ENCODE data around the gene SMURF2. TPM values are rescaled to one million over a fixed set of nuclear protein-coding genes. Genes with fewer than 3 reads are reported as not detected.

SMURF2 gene
- total RNA-seq, 1 donor from 2014 or later: 24.6 TPM

DNA sequence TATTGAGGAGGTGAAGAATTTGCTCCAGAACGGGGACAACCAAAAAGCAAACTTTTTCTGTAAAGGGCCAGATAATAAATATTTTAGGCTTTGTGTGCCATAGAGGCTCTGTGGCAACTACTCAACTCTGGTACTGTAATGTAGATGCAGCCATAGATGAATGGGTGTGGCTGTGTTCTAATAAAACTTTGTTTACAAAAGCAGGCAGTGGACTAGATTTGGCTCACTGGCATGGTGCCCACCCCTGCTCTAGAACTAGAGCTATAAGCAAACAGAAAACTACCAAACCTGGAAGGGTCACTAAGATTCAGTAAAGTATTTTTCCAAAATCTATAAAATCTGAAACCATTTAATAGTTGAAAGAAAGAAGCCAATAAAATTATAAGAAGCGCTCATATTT lies 24.6 kb upstream of the SMURF2 start:
- Mint-ChIP-seq H3K27ac (no peak overlapping the region), H3K36me3 (no peaks in the 10 kb centered on the region), H3K4me3 (no peak overlapping the region), H3K27me3 (ENCODE audit: insufficient read depth, low read depth) (no peaks in the 10 kb centered on the region), H3K4me1 (peaks cover 5% of the 10 kb centered on the region), H3K9me3 (no peaks in the 10 kb centered on the region)
- Histone ChIP-seq H3K4me1 (no peaks in the 10 kb centered on the region), H3K27ac (no peak overlapping the region), H3K9ac (no peak overlapping the region), H3K9me3 (ENCODE audit: low read depth) (no peaks in the 10 kb centered on the region), H3F3A (ENCODE audit: low read depth) (no peaks in the 10 kb centered on the region), H3K4me2 (no peak overlapping the region), H3K27me3 (no peaks in the 10 kb centered on the region), H2AFZ (replicated peaks) (no peak overlapping the region), H3K4me3 (no peak overlapping the region), H4K20me1 (ENCODE audit: low read depth) (no peaks in the 10 kb centered on the region), H3K36me3 (no peaks in the 10 kb centered on the region), H3K79me2 (ENCODE audit: low read depth) (no peaks in the 10 kb centered on the region)
- DNase-seq (ENCODE audit: low spot score): no peak
- TF ChIP-seq, protein P1, sequence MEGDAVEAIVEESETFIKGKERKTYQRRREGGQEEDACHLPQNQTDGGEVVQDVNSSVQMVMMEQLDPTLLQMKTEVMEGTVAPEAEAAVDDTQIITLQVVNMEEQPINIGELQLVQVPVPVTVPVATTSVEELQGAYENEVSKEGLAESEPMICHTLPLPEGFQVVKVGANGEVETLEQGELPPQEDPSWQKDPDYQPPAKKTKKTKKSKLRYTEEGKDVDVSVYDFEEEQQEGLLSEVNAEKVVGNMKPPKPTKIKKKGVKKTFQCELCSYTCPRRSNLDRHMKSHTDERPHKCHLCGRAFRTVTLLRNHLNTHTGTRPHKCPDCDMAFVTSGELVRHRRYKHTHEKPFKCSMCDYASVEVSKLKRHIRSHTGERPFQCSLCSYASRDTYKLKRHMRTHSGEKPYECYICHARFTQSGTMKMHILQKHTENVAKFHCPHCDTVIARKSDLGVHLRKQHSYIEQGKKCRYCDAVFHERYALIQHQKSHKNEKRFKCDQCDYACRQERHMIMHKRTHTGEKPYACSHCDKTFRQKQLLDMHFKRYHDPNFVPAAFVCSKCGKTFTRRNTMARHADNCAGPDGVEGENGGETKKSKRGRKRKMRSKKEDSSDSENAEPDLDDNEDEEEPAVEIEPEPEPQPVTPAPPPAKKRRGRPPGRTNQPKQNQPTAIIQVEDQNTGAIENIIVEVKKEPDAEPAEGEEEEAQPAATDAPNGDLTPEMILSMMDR (IDR thresholded peaks at IDR 0.05): no peak
- no peak for TF ChIP-seq EZH2phosphoT487 (IDR thresholded peaks at IDR 0.05)
- TF ChIP-seq EZH2 (IDR thresholded peaks at IDR 0.05): no peak

DNA sequence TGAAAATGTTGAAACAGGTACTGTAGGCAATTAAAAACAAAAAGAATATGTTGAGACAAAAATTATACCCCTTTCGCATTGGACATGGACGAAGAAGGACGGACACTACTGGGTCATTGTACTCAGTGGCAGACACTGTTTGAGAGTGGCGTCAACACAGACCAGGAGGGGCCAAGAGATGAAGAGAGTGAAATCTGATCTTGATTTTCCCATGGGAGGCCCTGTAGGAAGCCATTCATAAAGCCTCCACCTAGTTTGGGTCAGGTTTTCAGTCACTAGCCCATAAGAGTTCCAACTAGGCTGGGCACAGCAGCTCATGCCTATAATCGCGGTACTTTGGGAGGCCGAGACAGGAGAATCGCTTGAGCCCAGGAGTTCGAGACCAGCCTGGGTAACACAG lies 23.6 kb upstream of the SMURF2 start:
- H3K27ac ChIP-seq: no peak overlapping the region
- H3K79me2 ChIP-seq (ENCODE audit: low read depth): no peaks in the 10 kb centered on the region
- Mint-ChIP-seq H3K27ac (no peak overlapping the region), H3K27me3 (ENCODE audit: insufficient read depth, low read depth) (no peaks in the 10 kb centered on the region), H3K4me3 (no peak overlapping the region), H3K4me1 (peaks cover 5% of the 10 kb centered on the region), H3K9me3 (no peaks in the 10 kb centered on the region), H3K36me3 (no peaks in the 10 kb centered on the region)
- no peaks in the 10 kb centered on the region for H3K9me3 ChIP-seq (ENCODE audit: low read depth)
- TF ChIP-seq, protein P1 (IDR thresholded peaks at IDR 0.05): no peak
- TF ChIP-seq EZH2phosphoT487 (IDR thresholded peaks at IDR 0.05) (no peak), EZH2 (IDR thresholded peaks at IDR 0.05) (no peak)
- no peaks in the 10 kb centered on the region for H4K20me1 ChIP-seq (ENCODE audit: low read depth)
- H3K9ac ChIP-seq: no peak overlapping the region
- H3F3A ChIP-seq (ENCODE audit: low read depth): no peaks in the 10 kb centered on the region
- no peak for DNase-seq (ENCODE audit: low spot score)
- no peaks in the 10 kb centered on the region for H3K4me1 ChIP-seq
- no peaks in the 10 kb centered on the region for H3K27me3 ChIP-seq
- no peak overlapping the region for H3K4me2 ChIP-seq
- H2AFZ ChIP-seq (replicated peaks): no peak overlapping the region
- H3K36me3 ChIP-seq: no peaks in the 10 kb centered on the region
- H3K4me3 ChIP-seq: no peak overlapping the region

DNA sequence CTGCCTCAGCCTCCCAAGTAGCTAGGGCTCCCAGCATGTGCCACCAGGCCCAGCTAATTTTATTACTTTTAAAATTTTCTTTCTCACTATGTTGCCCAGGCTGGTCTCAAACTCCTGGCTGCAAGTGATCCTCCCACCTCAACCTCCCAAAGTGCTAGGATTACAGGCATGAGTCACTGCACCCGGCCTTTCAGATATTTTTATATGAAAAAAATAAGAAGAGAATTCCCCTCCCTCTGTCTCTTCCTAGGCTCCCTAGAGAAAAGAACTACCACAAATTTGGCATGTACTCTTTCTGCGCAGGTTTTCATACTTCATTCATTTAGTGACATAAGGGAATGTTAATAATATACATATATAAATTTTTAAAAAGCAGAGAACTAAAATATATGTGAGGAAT lies 21.7 kb upstream of the SMURF2 start:
- Histone ChIP-seq H3K27me3 (no peaks in the 10 kb centered on the region), H3K9me3 (ENCODE audit: low read depth) (no peaks in the 10 kb centered on the region), H3K4me1 (no peaks in the 10 kb centered on the region), H3K36me3 (no peaks in the 10 kb centered on the region), H3K79me2 (ENCODE audit: low read depth) (no peaks in the 10 kb centered on the region), H3K4me2 (no peak overlapping the region), H3F3A (ENCODE audit: low read depth) (no peaks in the 10 kb centered on the region), H2AFZ (replicated peaks) (no peak overlapping the region), H3K9ac (no peak overlapping the region), H4K20me1 (ENCODE audit: low read depth) (no peaks in the 10 kb centered on the region), H3K27ac (no peak overlapping the region), H3K4me3 (no peak overlapping the region)
- Mint-ChIP-seq H3K36me3 (no peaks in the 10 kb centered on the region), H3K4me3 (no peak overlapping the region), H3K27me3 (ENCODE audit: insufficient read depth, low read depth) (no peaks in the 10 kb centered on the region), H3K27ac (no peak overlapping the region), H3K9me3 (no peaks in the 10 kb centered on the region), H3K4me1 (peaks cover 5% of the 10 kb centered on the region)
- no peak for DNase-seq (ENCODE audit: low spot score)
- TF ChIP-seq EZH2 (IDR thresholded peaks at IDR 0.05): no peak
- TF ChIP-seq EZH2phosphoT487 (IDR thresholded peaks at IDR 0.05): no peak
- TF ChIP-seq, protein P1 (IDR thresholded peaks at IDR 0.05): no peak

All from neural progenitor cell (in vitro differentiated cells).